MCF 10A (cell line): ENCODE results near the gene RGS9BP. TPM values are rescaled to one million over a fixed set of nuclear protein-coding genes. Genes with fewer than 3 reads are reported as not detected.
"Not testable (repeated sequence)": the region's sequence is repeated elsewhere in the genome, so short reads cannot be mapped to it uniquely, and the experiment has no call there.

Source experiments
- BruUV-seq: library from RNA; stranded (reverse); fragments of 400-500 nt; replicated peaks from 2 replicates; lab custom pipeline; 2021; lab: Mats Ljungman, UMichigan
- CTCF ChIA-PET: fragments of 300-600 bp; sonication (Branson Sonifier 250); formaldehyde crosslinking; extraction: SDS; loops from one replicate; lab custom pipeline; 2021; ENCODE audit warnings: antibody characterized with exemption, inconsistent platforms; lab: Yijun Ruan, JAX
- POLR2A ChIA-PET: fragments of 300-600, 350-650 bp; sonication (Branson Sonifier 250); formaldehyde crosslinking; extraction: SDS; loops from one replicate; lab custom pipeline; 2020; ENCODE audit warnings: antibody characterized with exemption, inconsistent platforms; lab: Yijun Ruan, JAX
- DNase-seq: peaks from one replicate; pipeline ENCODE4 v3.0.0-alpha.2; 2018; ENCODE audit not compliant: unreplicated experiment
- H3K27ac Mint-ChIP-seq: one replicate; pipeline ENCODE4 v1.8.0; 2022; ENCODE audit warnings: mild to moderate bottlenecking, low read depth, mixed read lengths; ENCODE audit not compliant: unreplicated experiment
- H3K27me3 Mint-ChIP-seq: one replicate; pipeline ENCODE4 v1.8.0; 2022; ENCODE audit warnings: mixed read lengths; ENCODE audit not compliant: insufficient read depth, unreplicated experiment
- H3K36me3 Mint-ChIP-seq: one replicate; pipeline ENCODE4 v1.8.0; 2022; ENCODE audit warnings: mild to moderate bottlenecking, moderate library complexity, mixed read lengths; ENCODE audit not compliant: insufficient read depth, unreplicated experiment
- H3K4me1 Mint-ChIP-seq: one replicate; pipeline ENCODE4 v1.8.0; 2022; ENCODE audit warnings: mixed read lengths; ENCODE audit not compliant: insufficient read depth, unreplicated experiment
- H3K4me3 Mint-ChIP-seq: one replicate; pipeline ENCODE4 v1.8.0; 2022; ENCODE audit warnings: mild to moderate bottlenecking, moderate library complexity, mixed read lengths; ENCODE audit not compliant: unreplicated experiment
- H3K9me3 Mint-ChIP-seq: one replicate; pipeline ENCODE4 v1.8.0; 2022; ENCODE audit warnings: mixed read lengths; ENCODE audit not compliant: unreplicated experiment
- CTCF ChIP-seq: fragments of 200-600 bp; IDR thresholded peaks from one replicate; pipeline ENCODE4 v1.8.0; 2022; ENCODE audit warnings: antibody characterized with exemption, mild to moderate bottlenecking; ENCODE audit not compliant: unreplicated experiment
- intact Hi-C: fragments of 100-400 bp; cut with micrococcal nuclease; formaldehyde crosslinking; loops from 2 replicates; pipeline ENCODE4 v1.14.1; 2022
- total RNA-seq: library from RNA; stranded (reverse); gene quantifications from 2 replicates; pipeline ENCODE4 v1.2.3, GENCODE V29; 2022

RGS9BP gene
- total RNA-seq, 1 experiment from 2014 or later: 0.16 TPM

DNA sequence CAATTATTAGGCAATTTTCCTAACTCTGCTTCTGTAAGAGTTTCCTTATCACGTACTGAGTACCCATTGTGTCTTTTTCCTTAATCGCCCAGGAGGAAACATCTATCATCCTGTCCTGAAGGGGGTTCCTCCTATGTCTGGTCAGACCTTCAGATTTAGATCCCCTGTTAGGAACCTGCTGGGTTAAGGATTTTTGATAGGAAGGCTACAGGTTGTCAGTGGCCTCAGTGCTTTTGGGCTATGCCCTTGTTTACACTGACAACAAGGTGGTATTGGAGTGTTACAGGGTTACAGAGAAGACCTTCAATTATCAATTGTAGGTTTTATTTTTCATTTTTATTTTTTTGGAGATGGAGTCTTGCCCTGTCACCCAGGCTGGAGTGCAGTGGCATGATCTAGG lies 19.2 kb downstream of the RGS9BP start:
- BruUV-seq, DNase-seq, H3K9me3 Mint-ChIP-seq, H3K27me3 Mint-ChIP-seq, POLR2A ChIA-PET, intact Hi-C loops, CTCF ChIA-PET: not testable (repeated sequence)
- Mint-ChIP-seq H3K36me3 (peaks cover 42% of the 10 kb centered on the region), H3K27ac (peak overlapping the region; percentile 59), H3K4me1 (peaks cover 37% of the 10 kb centered on the region), H3K4me3 (peak overlapping the region; percentile 79)

- Mint-ChIP-seq H3K36me3 (peaks cover 43% of the 10 kb centered on the region), H3K27ac (peak overlapping the region; percentile 59)
- POLR2A ChIA-PET: not testable (repeated sequence)
These were observed 19.9 kb downstream of the RGS9BP start for GRCh38 chr19:32695506-32695905.

GRCh38 chr19:32696771-32697170 lies 21.1 kb downstream of the RGS9BP start:
- POLR2A ChIA-PET: interaction anchor here (0.7 kb wide), 1 partner anchor 24 kb away, joined by 6 read pairs; no protein-coding TSS in a partner anchor

More at GRCh38 chr19:32695506-32695905, 19.9 kb downstream of the RGS9BP start:
- intact Hi-C loops, BruUV-seq, CTCF ChIA-PET, H3K9me3 Mint-ChIP-seq, DNase-seq, H3K27me3 Mint-ChIP-seq: not testable (repeated sequence)
- Mint-ChIP-seq H3K4me1 (peaks cover 37% of the 10 kb centered on the region), H3K4me3 (peak overlapping the region; percentile 79)

DNA sequence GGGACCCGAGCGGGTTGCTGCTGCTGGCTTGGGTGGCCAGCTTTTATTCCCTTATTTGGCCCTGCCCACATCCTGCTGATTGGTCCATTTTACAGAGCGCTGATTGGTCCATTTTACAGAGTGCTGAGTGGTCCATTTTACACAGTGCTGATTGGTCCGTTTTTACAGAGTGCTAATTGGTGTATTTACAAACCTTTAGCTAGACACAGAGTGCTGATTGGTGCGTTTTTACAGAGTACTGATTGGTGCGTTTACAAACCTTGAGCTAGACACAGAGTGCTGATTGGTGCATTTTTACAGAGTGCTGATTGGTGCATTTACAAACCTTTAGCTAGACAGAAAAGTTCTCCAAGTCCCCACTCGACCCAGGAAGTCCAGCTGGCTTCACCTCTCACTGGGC lies 24.5 kb downstream of the RGS9BP start:
- CTCF ChIA-PET: interaction anchor here (1.0 kb wide), 1 partner anchor 22 kb away, joined by 4 read pairs; no protein-coding TSS in a partner anchor
- H3K36me3 Mint-ChIP-seq: peaks cover 75% of the 10 kb centered on the region

More at GRCh38 chr19:32696771-32697170, 21.1 kb downstream of the RGS9BP start:
- DNase-seq, intact Hi-C loops, BruUV-seq, H3K9me3 Mint-ChIP-seq, H3K27ac Mint-ChIP-seq, H3K4me3 Mint-ChIP-seq, H3K27me3 Mint-ChIP-seq: not testable (repeated sequence)
- Mint-ChIP-seq H3K36me3 (peaks cover 54% of the 10 kb centered on the region), H3K4me1 (peaks cover 26% of the 10 kb centered on the region)
- CTCF ChIA-PET: interaction anchor here (0.6 to 1.2 kb wide), 3 partner anchors 18 to 1121 kb away, joined by 3 to 5 read pairs (median 3); no protein-coding TSS in a partner anchor

GRCh38 chr19:32702010-32702409 lies 26.4 kb downstream of the RGS9BP start:
- intact Hi-C loops: no loop called here
- peaks cover 83% of the 10 kb centered on the region for H3K36me3 Mint-ChIP-seq
- ChIA-PET POLR2A (interaction anchor here (2.5 kb wide), 1 partner anchor 11 kb away, joined by 13 read pairs; the partner anchor contains the start of gene NUDT19), CTCF (interaction anchor here (0.6 kb wide), 1 partner anchor 17 kb away, joined by 3 read pairs; no protein-coding TSS in a partner anchor)
- no peak overlapping the region for H3K27ac Mint-ChIP-seq
- no peak for TF ChIP-seq CTCF
- H3K4me3 Mint-ChIP-seq: no peak overlapping the region
- no peaks in the 10 kb centered on the region for H3K27me3 Mint-ChIP-seq
- BruUV-seq: no TSS peak
- H3K9me3 Mint-ChIP-seq: no peaks in the 10 kb centered on the region
- no peaks in the 10 kb centered on the region for H3K4me1 Mint-ChIP-seq
- DNase-seq: no peak

More for the DNA sequence above, 24.5 kb downstream of the RGS9BP start:
- H3K27me3 Mint-ChIP-seq, H3K4me3 Mint-ChIP-seq, intact Hi-C loops, H3K27ac Mint-ChIP-seq, DNase-seq, BruUV-seq, H3K9me3 Mint-ChIP-seq: not testable (repeated sequence)
- POLR2A ChIA-PET: interaction anchor here (2.5 kb wide), 1 partner anchor 9 kb away, joined by 13 read pairs; the partner anchor contains the start of gene NUDT19
- peaks cover 13% of the 10 kb centered on the region for H3K4me1 Mint-ChIP-seq

- CTCF ChIA-PET, POLR2A ChIA-PET: not testable (repeated sequence)
These were observed 28.4 kb downstream of the RGS9BP start for GRCh38 chr19:32704006-32704405.

More at GRCh38 chr19:32704006-32704405, 28.4 kb downstream of the RGS9BP start:
- intact Hi-C loops, H3K27me3 Mint-ChIP-seq, H3K4me3 Mint-ChIP-seq, H3K27ac Mint-ChIP-seq, H3K4me1 Mint-ChIP-seq, BruUV-seq, H3K9me3 Mint-ChIP-seq, DNase-seq: not testable (repeated sequence)
- peaks cover 73% of the 10 kb centered on the region for H3K36me3 Mint-ChIP-seq
